BLaER1 (cell line): ENCODE data around the gene MSH3.

Source experiments
- H3K27ac ChIP-seq: shearing (Covaris generic); formaldehyde crosslinking; 2 replicates; pipeline ENCODE4 v1.8.1; 2022
- H3K27me3 ChIP-seq: shearing (Covaris generic); formaldehyde crosslinking; 2 replicates; pipeline ENCODE4 v1.8.1; 2022
- H3K36me3 ChIP-seq: shearing (Covaris generic); formaldehyde crosslinking; 2 replicates; pipeline ENCODE4 v1.8.1; 2022
- H3K4me1 ChIP-seq: shearing (Covaris generic); formaldehyde crosslinking; 2 replicates; pipeline ENCODE4 v1.8.1; 2022
- H3K4me2 ChIP-seq: shearing (Covaris generic); formaldehyde crosslinking; 2 replicates; pipeline ENCODE4 v1.8.1; 2022
- H3K4me3 ChIP-seq: shearing (Covaris generic); formaldehyde crosslinking; 2 replicates; pipeline ENCODE4 v1.8.1; 2022
- H3K9ac ChIP-seq: shearing (Covaris generic); formaldehyde crosslinking; 2 replicates; pipeline ENCODE4 v1.8.1; 2022
- H3K9me3 ChIP-seq: shearing (Covaris generic); formaldehyde crosslinking; 2 replicates; pipeline ENCODE4 v1.8.1; 2022
- H4K20me1 ChIP-seq: shearing (Covaris generic); formaldehyde crosslinking; 2 replicates; pipeline ENCODE4 v1.8.1; 2022
- Cebpa-rat ChIP-seq: shearing (Covaris generic); IDR thresholded peaks from 2 replicates; pipeline ENCODE4 v1.8.1; 2022

Gene MSH3

GRCh38 chr5:80904533-80905187 is 250.2 kb downstream of the MSH3 start:
- H3K27me3 ChIP-seq, result no peaks in the 10 kb centered on the region
- TF ChIP-seq Cebpa-rat, result no peak
- H3K4me3 ChIP-seq, result no peak overlapping the region
- H3K4me2 ChIP-seq, result peak overlapping the region; percentile 13; the same call in 1 of the 2 replicates
- no peak overlapping the region for H3K9ac ChIP-seq
- H3K4me1 ChIP-seq, result peaks cover 8% of the 10 kb centered on the region
- H3K36me3 ChIP-seq, result no peaks in the 10 kb centered on the region
- H3K27ac ChIP-seq, result no peak overlapping the region
- H4K20me1 ChIP-seq, result no peaks in the 10 kb centered on the region
- H3K9me3 ChIP-seq, result peaks cover 22% of the 10 kb centered on the region

- H3K27me3 ChIP-seq, result no peaks in the 10 kb centered on the region
- no peak overlapping the region for H3K27ac ChIP-seq
- H3K4me2 ChIP-seq, result no peak overlapping the region
- no peak overlapping the region for H3K9ac ChIP-seq
- H3K4me3 ChIP-seq, result no peak overlapping the region
- H3K9me3 ChIP-seq, result peaks cover 22% of the 10 kb centered on the region
- H3K4me1 ChIP-seq, result peaks cover 8% of the 10 kb centered on the region
- no peaks in the 10 kb centered on the region for H4K20me1 ChIP-seq
- TF ChIP-seq Cebpa-rat, result peak; percentile 54; the same call in 1 of the 2 replicates
- H3K36me3 ChIP-seq, result no peaks in the 10 kb centered on the region
Observed at GRCh38 chr5:80905405-80905804, 251.0 kb downstream of the MSH3 start.

GRCh38 chr5:80912479-80912878 is 258.0 kb downstream of the MSH3 start:
- Histone ChIP-seq H3K27me3 (no peaks in the 10 kb centered on the region), H3K4me1 (no peaks in the 10 kb centered on the region), H3K4me2 (no peak overlapping the region), H3K36me3 (no peaks in the 10 kb centered on the region), H3K27ac (no peak overlapping the region), H4K20me1 (no peaks in the 10 kb centered on the region), H3K4me3 (no peak overlapping the region), H3K9me3 (no peaks in the 10 kb centered on the region), H3K9ac (no peak overlapping the region)
- no peak for TF ChIP-seq Cebpa-rat

GRCh38 chr5:80915716-80916115 is 261.3 kb downstream of the MSH3 start:
- Histone ChIP-seq H3K27ac (no peak overlapping the region), H3K27me3 (no peaks in the 10 kb centered on the region), H3K4me3 (no peak overlapping the region), H3K9ac (no peak overlapping the region), H3K9me3 (no peaks in the 10 kb centered on the region), H3K36me3 (no peaks in the 10 kb centered on the region), H4K20me1 (no peaks in the 10 kb centered on the region), H3K4me2 (no peak overlapping the region), H3K4me1 (no peaks in the 10 kb centered on the region)
- TF ChIP-seq Cebpa-rat, result no peak

GRCh38 chr5:80916676-80917075 is 262.2 kb downstream of the MSH3 start:
- Histone ChIP-seq H3K4me3 (no peak overlapping the region), H3K27ac (no peak overlapping the region), H3K27me3 (no peaks in the 10 kb centered on the region), H3K36me3 (no peaks in the 10 kb centered on the region), H3K4me1 (no peaks in the 10 kb centered on the region), H4K20me1 (no peaks in the 10 kb centered on the region), H3K9ac (no peak overlapping the region), H3K4me2 (no peak overlapping the region), H3K9me3 (no peaks in the 10 kb centered on the region)
- TF ChIP-seq Cebpa-rat, result no peak

- Histone ChIP-seq H3K4me3 (no peak overlapping the region), H3K4me2 (no peak overlapping the region), H3K9me3 (no peaks in the 10 kb centered on the region), H3K27ac (no peak overlapping the region), H3K4me1 (no peaks in the 10 kb centered on the region), H3K9ac (no peak overlapping the region), H3K27me3 (no peaks in the 10 kb centered on the region), H4K20me1 (no peaks in the 10 kb centered on the region), H3K36me3 (no peaks in the 10 kb centered on the region)
- no peak for TF ChIP-seq Cebpa-rat
Observed at GRCh38 chr5:80917631-80918030, 263.2 kb downstream of the MSH3 start.

- no peaks in the 10 kb centered on the region for H3K4me1 ChIP-seq
- no peak overlapping the region for H3K4me3 ChIP-seq
- H3K27me3 ChIP-seq, result no peaks in the 10 kb centered on the region
- no peak overlapping the region for H3K4me2 ChIP-seq
- H4K20me1 ChIP-seq, result no peaks in the 10 kb centered on the region
- H3K36me3 ChIP-seq, result no peaks in the 10 kb centered on the region
- H3K9me3 ChIP-seq, result no peaks in the 10 kb centered on the region
- no peak overlapping the region for H3K9ac ChIP-seq
- H3K27ac ChIP-seq, result no peak overlapping the region
- TF ChIP-seq Cebpa-rat, result no peak
Observed at GRCh38 chr5:80919678-80920196, 265.3 kb downstream of the MSH3 start.

GRCh38 chr5:80920333-80920732 is 265.9 kb downstream of the MSH3 start:
- no peak overlapping the region for H3K27ac ChIP-seq

GRCh38 chr5:80921026-80921425 is 266.6 kb downstream of the MSH3 start:
- no peaks in the 10 kb centered on the region for H4K20me1 ChIP-seq
- H3K4me2 ChIP-seq, result no peak overlapping the region
- no peaks in the 10 kb centered on the region for H3K9me3 ChIP-seq
- TF ChIP-seq Cebpa-rat, result no peak
- no peaks in the 10 kb centered on the region for H3K27me3 ChIP-seq
- no peak overlapping the region for H3K27ac ChIP-seq
- no peaks in the 10 kb centered on the region for H3K4me1 ChIP-seq
- no peak overlapping the region for H3K9ac ChIP-seq
- no peaks in the 10 kb centered on the region for H3K36me3 ChIP-seq
- H3K4me3 ChIP-seq, result no peak overlapping the region

More at GRCh38 chr5:80920333-80920732, 265.9 kb downstream of the MSH3 start:
- no peaks in the 10 kb centered on the region for H3K36me3 ChIP-seq
- H3K4me3 ChIP-seq, result no peak overlapping the region
- no peaks in the 10 kb centered on the region for H4K20me1 ChIP-seq
- no peaks in the 10 kb centered on the region for H3K27me3 ChIP-seq
- H3K4me1 ChIP-seq, result no peaks in the 10 kb centered on the region
- no peak overlapping the region for H3K9ac ChIP-seq
- no peaks in the 10 kb centered on the region for H3K9me3 ChIP-seq
- H3K4me2 ChIP-seq, result no peak overlapping the region
- TF ChIP-seq Cebpa-rat, result no peak

GRCh38 chr5:80925931-80926330 is 271.5 kb downstream of the MSH3 start:
- Histone ChIP-seq H3K9ac (no peak overlapping the region), H3K27me3 (no peaks in the 10 kb centered on the region), H3K27ac (no peak overlapping the region), H4K20me1 (no peaks in the 10 kb centered on the region), H3K36me3 (no peaks in the 10 kb centered on the region), H3K9me3 (no peaks in the 10 kb centered on the region), H3K4me2 (no peak overlapping the region), H3K4me3 (no peak overlapping the region), H3K4me1 (no peaks in the 10 kb centered on the region)
- no peak for TF ChIP-seq Cebpa-rat
